GM18873 (cell line): ENCODE data around the gene TRIM59.

Source experiments
- ATAC-seq: cut with Tn5 transposase; IDR thresholded peaks from one replicate; pipeline ENCODE4 v1.9.1; 2021; ENCODE audit warnings: mild to moderate bottlenecking, moderate library complexity, moderate number of reproducible peaks; ENCODE audit not compliant: unreplicated experiment, low FRiP score

The TRIM59 gene

GRCh38 chr3:160449636-160450598 lies at the start of gene TRIM59:
Gene TRIM59, minus strand, starts transcription at chr3:160449786. Its CDS starts 10,603 bp downstream, at chr3:160439183.
- ATAC-seq: peak; percentile 90

- ATAC-seq: no peak
These were observed 48.6 kb upstream of the TRIM59 start for GRCh38 chr3:160498202-160498601.

- no peak for ATAC-seq
These were observed 40.6 kb upstream of the TRIM59 start for GRCh38 chr3:160490166-160490565.

- no peak for ATAC-seq
These were observed 36.9 kb upstream of the TRIM59 start for GRCh38 chr3:160486459-160486869.

GRCh38 chr3:160482796-160483195 lies 33.2 kb upstream of the TRIM59 start:
- no peak for ATAC-seq

GRCh38 chr3:160481856-160482255 lies 32.3 kb upstream of the TRIM59 start:
- no peak for ATAC-seq

GRCh38 chr3:160480931-160481330 lies 31.3 kb upstream of the TRIM59 start:
- no peak for ATAC-seq

- ATAC-seq: no peak
These were observed 29.8 kb upstream of the TRIM59 start for GRCh38 chr3:160479376-160479775.

- no peak for ATAC-seq
These were observed 28.8 kb upstream of the TRIM59 start for GRCh38 chr3:160478338-160478737.

- ATAC-seq: no peak
These were observed 28.2 kb upstream of the TRIM59 start for GRCh38 chr3:160477750-160478149.

- ATAC-seq: no peak
These were observed 26.3 kb upstream of the TRIM59 start for GRCh38 chr3:160475884-160476283.

- no peak for ATAC-seq
These were observed 25.6 kb upstream of the TRIM59 start for GRCh38 chr3:160475153-160475552.

- ATAC-seq: no peak
These were observed 24.8 kb upstream of the TRIM59 start for GRCh38 chr3:160474416-160474838.

GRCh38 chr3:160473978-160474377 lies 24.4 kb upstream of the TRIM59 start:
- no peak for ATAC-seq

GRCh38 chr3:160473221-160473620 lies 23.6 kb upstream of the TRIM59 start:
- ATAC-seq: no peak

- ATAC-seq: no peak
These were observed 22.8 kb upstream of the TRIM59 start for GRCh38 chr3:160472344-160472743.

- no peak for ATAC-seq
These were observed 22.3 kb upstream of the TRIM59 start for GRCh38 chr3:160471892-160472291.

GRCh38 chr3:160470181-160470580 lies 20.6 kb upstream of the TRIM59 start:
- ATAC-seq: no peak

- no peak for ATAC-seq
These were observed 15.4 kb upstream of the TRIM59 start for GRCh38 chr3:160464971-160465370.

- no peak for ATAC-seq
These were observed 14.7 kb upstream of the TRIM59 start for GRCh38 chr3:160464321-160464720.

GRCh38 chr3:160460033-160460432 lies 10.4 kb upstream of the TRIM59 start:
- no peak for ATAC-seq

GRCh38 chr3:160459450-160459970 lies 9.9 kb upstream of the TRIM59 start:
- ATAC-seq: no peak
